ENCODE measurements around the gene CLIC6.

Gene CLIC6

DNA sequence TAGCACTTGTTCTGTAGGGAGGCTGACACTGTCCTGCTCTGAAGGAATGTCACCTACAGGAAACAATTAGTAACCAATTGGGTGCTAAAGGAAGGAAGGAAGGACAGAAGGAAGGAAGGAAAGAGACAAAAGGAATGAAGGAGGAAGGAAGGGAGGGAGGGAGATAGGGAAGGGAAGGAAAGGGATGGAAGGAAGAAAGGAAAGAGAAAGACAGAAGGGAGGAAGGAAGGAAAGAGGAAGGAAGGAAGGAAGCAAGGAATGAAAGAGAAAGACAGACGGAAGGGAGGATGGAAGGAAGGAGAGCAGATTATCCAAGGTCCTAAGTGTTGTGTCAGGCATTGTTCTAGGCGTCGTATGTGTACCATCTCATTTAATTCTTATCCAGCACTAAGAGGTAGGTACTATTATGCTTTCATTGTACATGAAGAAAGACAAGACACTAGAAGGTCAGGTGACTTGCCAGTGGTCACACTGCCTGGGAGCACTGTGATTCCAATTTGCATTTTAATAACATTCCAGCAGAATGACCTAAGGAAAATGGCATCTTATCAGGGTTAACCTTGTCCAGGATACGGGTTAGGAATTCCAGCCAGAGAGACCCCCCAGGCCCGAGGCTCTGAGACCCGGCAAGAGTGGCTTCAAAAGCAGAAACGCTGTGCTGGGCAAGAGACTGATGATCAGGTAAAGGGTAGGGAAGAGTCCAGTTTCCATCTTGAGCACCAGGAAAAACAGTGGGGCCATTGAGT lies 29.6 kb downstream of the CLIC6 start:
- TF ChIP-seq ZBTB7A (IDR thresholded peaks at IDR 0.05; ENCODE audit: low read depth) (no peak), EGR1 (IDR thresholded peaks at IDR 0.05) (no peak), RAD21 (IDR thresholded peaks at IDR 0.05; ENCODE audit: low read depth) (no peak), EP300 (IDR thresholded peaks at IDR 0.05; ENCODE audit: borderline replicate concordance) (no peak), TEAD4 (IDR thresholded peaks at IDR 0.05) (no peak), TCF12 (IDR thresholded peaks at IDR 0.05; ENCODE audit: low read depth) (no peak), YY1 (IDR thresholded peaks at IDR 0.05; ENCODE audit: low read depth) (no peak)
- TF ChIP-seq, protein P1, sequence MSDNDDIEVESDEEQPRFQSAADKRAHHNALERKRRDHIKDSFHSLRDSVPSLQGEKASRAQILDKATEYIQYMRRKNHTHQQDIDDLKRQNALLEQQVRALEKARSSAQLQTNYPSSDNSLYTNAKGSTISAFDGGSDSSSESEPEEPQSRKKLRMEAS (IDR thresholded peaks at IDR 0.05), result no peak
- TF ChIP-seq, protein P2, sequence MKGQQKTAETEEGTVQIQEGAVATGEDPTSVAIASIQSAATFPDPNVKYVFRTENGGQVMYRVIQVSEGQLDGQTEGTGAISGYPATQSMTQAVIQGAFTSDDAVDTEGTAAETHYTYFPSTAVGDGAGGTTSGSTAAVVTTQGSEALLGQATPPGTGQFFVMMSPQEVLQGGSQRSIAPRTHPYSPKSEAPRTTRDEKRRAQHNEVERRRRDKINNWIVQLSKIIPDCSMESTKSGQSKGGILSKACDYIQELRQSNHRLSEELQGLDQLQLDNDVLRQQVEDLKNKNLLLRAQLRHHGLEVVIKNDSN (IDR thresholded peaks at IDR 0.05), result no peak

DNA sequence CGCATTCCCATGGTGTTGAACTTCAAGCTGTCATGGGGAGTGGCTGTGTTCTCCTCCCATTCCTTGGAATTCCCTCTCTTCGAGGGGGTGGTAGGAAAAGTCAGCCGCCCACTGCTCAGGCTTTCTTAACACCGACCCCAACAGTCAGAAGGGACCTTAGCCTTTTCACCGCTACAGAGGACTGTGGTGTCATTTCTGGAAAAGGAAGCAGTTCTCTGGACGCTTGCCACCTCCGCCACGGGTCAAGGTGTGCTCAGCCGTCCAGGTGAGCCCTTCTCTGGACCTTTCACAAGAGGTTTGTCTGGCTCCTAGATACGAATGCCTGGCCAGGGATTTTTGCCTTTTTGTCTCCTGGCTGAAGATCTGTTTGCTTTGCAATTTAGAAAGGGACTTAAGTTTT lies 31.8 kb downstream of the CLIC6 start:
- TF ChIP-seq EGR1 (IDR thresholded peaks at IDR 0.05), result no peak
- no peak for TF ChIP-seq FOXM1 (IDR thresholded peaks at IDR 0.05; ENCODE audit: borderline replicate concordance, low read depth)
- no peak for TF ChIP-seq CREB1 (IDR thresholded peaks at IDR 0.05; ENCODE audit: low read depth)
- TF ChIP-seq YY1 (IDR thresholded peaks at IDR 0.05; ENCODE audit: low read depth), result no peak
- TF ChIP-seq EP300 (IDR thresholded peaks at IDR 0.05; ENCODE audit: borderline replicate concordance), result no peak
- TF ChIP-seq RAD21 (IDR thresholded peaks at IDR 0.05; ENCODE audit: low read depth), result no peak
- no peak for TF ChIP-seq TAF1 (IDR thresholded peaks at IDR 0.05; ENCODE audit: low read depth)
- no peak for TF ChIP-seq TEAD4 (IDR thresholded peaks at IDR 0.05)
- no peak for TF ChIP-seq TCF12 (IDR thresholded peaks at IDR 0.05; ENCODE audit: low read depth)
- no peak for TF ChIP-seq CEBPB (IDR thresholded peaks at IDR 0.05)

DNA sequence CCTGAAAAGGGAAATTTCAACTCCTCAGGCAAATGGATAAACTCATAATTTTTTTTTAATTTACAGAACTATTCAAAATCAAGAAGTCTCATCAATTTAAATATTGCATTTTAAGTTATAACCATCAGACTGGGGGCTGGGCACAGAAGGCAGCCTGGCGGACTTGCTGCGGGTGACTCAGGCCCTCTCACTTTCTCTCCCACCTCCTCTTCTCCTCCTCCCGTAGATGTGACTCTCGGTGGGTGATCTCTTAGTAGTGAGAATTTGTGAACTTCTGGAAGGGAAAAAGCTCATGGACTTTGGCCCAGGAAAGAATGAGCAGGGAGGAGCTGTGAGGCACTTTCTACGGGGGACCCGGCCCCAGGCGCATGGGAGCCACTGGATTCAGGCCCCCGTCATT lies 32.9 kb downstream of the CLIC6 start:
- TF ChIP-seq NFIC (IDR thresholded peaks at IDR 0.05), result no peak
- TF ChIP-seq, protein P1 (IDR thresholded peaks at IDR 0.05), result no peak
- TF ChIP-seq TCF12 (IDR thresholded peaks at IDR 0.05; ENCODE audit: low read depth), result no peak
- no peak for TF ChIP-seq TAF1 (IDR thresholded peaks at IDR 0.05; ENCODE audit: low read depth)
- TF ChIP-seq CEBPB (IDR thresholded peaks at IDR 0.05), result no peak
- no peak for TF ChIP-seq ZBTB7A (IDR thresholded peaks at IDR 0.05; ENCODE audit: low read depth)
- no peak for TF ChIP-seq YY1 (IDR thresholded peaks at IDR 0.05; ENCODE audit: low read depth)

DNA sequence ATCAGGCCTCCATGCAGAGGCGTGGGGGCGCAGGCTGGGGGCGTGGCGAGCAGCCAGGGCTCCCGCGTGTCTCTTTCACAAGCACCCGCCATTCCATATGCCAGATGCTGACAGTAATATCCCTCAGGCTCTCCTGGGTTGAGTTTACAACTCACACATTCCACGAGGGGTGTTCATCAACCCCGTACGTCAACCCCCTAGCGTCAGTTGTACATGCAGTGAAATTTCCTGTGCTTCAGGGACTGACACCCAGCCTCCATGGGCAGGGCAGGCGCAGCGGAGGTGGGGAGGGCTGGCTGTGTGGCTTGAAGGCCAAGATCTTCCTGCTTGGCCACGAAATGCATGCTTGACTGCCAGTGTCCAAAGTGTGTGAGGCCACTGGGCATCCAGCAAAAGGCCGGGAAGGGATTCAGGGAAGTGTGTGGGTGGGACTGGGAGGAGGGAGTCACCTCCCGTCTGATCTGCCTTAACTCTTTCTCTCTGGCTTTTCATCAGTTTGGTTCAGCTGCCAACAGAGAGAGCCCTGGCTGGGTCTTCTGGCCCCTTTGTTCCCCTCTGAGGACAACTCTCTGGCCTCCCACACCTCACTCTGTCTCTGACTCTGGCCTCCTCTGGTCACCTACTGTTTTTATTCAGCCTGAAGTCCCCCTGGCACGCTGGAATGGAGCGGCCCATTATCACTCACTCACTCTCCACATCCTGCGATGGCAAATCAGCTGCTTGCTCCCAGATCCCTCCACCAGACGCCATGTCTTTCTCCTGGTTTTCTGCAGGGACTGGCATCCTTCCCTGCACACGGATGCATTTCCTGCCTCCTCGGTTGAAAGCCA lies 33.8 kb downstream of the CLIC6 start:
- TF ChIP-seq RAD21 (IDR thresholded peaks at IDR 0.05; ENCODE audit: low read depth), result no peak
- TF ChIP-seq NFIC (IDR thresholded peaks at IDR 0.05), result no peak
- TF ChIP-seq CREB1 (IDR thresholded peaks at IDR 0.05; ENCODE audit: low read depth), result no peak
- TF ChIP-seq TEAD4 (IDR thresholded peaks at IDR 0.05), result no peak

DNA sequence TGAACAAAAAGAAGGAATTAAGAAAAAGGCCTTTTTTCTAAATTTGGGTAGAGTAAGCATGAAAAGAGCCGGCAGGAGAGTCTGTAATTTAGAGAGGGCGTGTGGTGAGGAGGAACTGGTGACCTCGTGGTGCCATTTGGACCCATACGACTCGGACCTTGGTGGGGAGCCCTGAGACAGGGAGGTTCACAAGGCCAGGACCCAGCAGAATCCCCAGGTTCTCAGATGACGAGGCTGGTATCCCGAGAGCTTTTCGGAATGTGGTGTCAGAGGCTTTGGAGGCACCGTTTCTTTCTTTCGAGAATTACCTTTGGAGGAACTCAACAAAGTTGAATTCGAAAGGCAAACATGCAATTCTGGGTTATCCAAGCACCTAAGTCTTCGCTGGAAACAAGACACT lies 34.8 kb downstream of the CLIC6 start:
- TF ChIP-seq RAD21 (IDR thresholded peaks at IDR 0.05; ENCODE audit: low read depth), result no peak
- TF ChIP-seq FOXM1 (IDR thresholded peaks at IDR 0.05; ENCODE audit: borderline replicate concordance, low read depth), result no peak
- no peak for TF ChIP-seq EGR1 (IDR thresholded peaks at IDR 0.05)
- TF ChIP-seq YY1 (IDR thresholded peaks at IDR 0.05; ENCODE audit: low read depth), result no peak
- TF ChIP-seq, protein P3, sequence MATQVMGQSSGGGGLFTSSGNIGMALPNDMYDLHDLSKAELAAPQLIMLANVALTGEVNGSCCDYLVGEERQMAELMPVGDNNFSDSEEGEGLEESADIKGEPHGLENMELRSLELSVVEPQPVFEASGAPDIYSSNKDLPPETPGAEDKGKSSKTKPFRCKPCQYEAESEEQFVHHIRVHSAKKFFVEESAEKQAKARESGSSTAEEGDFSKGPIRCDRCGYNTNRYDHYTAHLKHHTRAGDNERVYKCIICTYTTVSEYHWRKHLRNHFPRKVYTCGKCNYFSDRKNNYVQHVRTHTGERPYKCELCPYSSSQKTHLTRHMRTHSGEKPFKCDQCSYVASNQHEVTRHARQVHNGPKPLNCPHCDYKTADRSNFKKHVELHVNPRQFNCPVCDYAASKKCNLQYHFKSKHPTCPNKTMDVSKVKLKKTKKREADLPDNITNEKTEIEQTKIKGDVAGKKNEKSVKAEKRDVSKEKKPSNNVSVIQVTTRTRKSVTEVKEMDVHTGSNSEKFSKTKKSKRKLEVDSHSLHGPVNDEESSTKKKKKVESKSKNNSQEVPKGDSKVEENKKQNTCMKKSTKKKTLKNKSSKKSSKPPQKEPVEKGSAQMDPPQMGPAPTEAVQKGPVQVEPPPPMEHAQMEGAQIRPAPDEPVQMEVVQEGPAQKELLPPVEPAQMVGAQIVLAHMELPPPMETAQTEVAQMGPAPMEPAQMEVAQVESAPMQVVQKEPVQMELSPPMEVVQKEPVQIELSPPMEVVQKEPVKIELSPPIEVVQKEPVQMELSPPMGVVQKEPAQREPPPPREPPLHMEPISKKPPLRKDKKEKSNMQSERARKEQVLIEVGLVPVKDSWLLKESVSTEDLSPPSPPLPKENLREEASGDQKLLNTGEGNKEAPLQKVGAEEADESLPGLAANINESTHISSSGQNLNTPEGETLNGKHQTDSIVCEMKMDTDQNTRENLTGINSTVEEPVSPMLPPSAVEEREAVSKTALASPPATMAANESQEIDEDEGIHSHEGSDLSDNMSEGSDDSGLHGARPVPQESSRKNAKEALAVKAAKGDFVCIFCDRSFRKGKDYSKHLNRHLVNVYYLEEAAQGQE (IDR thresholded peaks at IDR 0.05; ENCODE audit: low read depth), result no peak
- TF ChIP-seq CEBPB (IDR thresholded peaks at IDR 0.05), result no peak
- no peak for TF ChIP-seq CREB1 (IDR thresholded peaks at IDR 0.05; ENCODE audit: low read depth)
- TF ChIP-seq, protein P1 (IDR thresholded peaks at IDR 0.05), result no peak
- TF ChIP-seq ZBTB7A (IDR thresholded peaks at IDR 0.05; ENCODE audit: low read depth), result no peak
- no peak for TF ChIP-seq TCF12 (IDR thresholded peaks at IDR 0.05; ENCODE audit: low read depth)

DNA sequence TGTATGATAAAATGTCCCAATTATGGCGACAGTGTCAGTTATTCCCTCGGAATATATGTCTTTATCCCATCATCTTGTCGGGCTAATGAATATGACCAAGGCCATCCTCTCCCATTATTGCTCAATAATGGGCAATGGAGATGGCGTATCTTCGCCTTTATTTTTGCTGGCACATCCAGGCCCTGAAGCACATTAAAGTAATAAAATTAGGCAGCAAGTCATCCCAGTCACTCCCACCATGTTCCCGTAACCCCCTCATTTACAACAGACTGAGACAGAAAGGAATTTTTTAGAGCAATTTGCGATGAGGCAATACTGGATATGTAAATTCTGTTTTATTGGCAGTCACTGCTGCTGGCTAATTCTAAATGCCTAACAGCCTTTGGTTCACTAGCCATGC lies 35.3 kb downstream of the CLIC6 start:
- TF ChIP-seq EP300 (IDR thresholded peaks at IDR 0.05; ENCODE audit: borderline replicate concordance) (no peak), CREB1 (IDR thresholded peaks at IDR 0.05; ENCODE audit: low read depth) (no peak)

DNA sequence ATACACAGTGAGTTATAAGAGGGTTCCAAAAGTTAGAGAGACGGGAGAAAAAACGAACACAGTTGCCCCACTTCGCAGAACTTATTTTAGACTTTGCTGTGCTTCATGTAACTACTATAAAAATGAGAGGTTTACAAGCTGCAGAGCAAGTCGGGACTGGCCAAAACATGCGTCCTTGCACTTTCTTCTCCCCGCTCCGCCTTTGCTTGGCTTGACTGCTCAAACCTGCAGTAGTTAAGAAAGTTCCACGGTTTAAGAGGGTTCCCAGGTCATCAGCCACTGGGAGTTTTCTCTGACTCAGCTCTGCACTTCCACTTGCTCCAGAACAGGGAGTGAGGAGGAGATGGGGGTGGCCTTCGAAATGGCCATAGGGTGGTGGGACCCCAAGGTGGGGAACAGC lies 36.2 kb downstream of the CLIC6 start:
- TF ChIP-seq TCF12 (IDR thresholded peaks at IDR 0.05; ENCODE audit: low read depth), result no peak
- TF ChIP-seq TAF1 (IDR thresholded peaks at IDR 0.05; ENCODE audit: low read depth), result no peak
- TF ChIP-seq, protein P1 (IDR thresholded peaks at IDR 0.05), result no peak
- no peak for TF ChIP-seq YY1 (IDR thresholded peaks at IDR 0.05; ENCODE audit: low read depth)
- TF ChIP-seq NFIC (IDR thresholded peaks at IDR 0.05), result no peak
- TF ChIP-seq EGR1 (IDR thresholded peaks at IDR 0.05), result no peak
- TF ChIP-seq RAD21 (IDR thresholded peaks at IDR 0.05; ENCODE audit: low read depth), result no peak
- no peak for TF ChIP-seq CREB1 (IDR thresholded peaks at IDR 0.05; ENCODE audit: low read depth)
- no peak for TF ChIP-seq TEAD4 (IDR thresholded peaks at IDR 0.05)
- TF ChIP-seq FOXM1 (IDR thresholded peaks at IDR 0.05; ENCODE audit: borderline replicate concordance, low read depth), result no peak
- TF ChIP-seq, protein P2 (IDR thresholded peaks at IDR 0.05), result no peak
- no peak for TF ChIP-seq CEBPB (IDR thresholded peaks at IDR 0.05)
- TF ChIP-seq, protein P3 (IDR thresholded peaks at IDR 0.05; ENCODE audit: low read depth), result no peak
- no peak for TF ChIP-seq EP300 (IDR thresholded peaks at IDR 0.05; ENCODE audit: borderline replicate concordance)
- no peak for TF ChIP-seq ZBTB7A (IDR thresholded peaks at IDR 0.05; ENCODE audit: low read depth)
